BLaER1 treated with 17β-estradiol and CSF1 and Interleukin-3, amounts not matched to agents 10 nM and 100 nM (cell line): Measurements from ENCODE around the gene MUC4.
"Not testable (repeated sequence)": the region's sequence is repeated elsewhere in the genome, so short reads cannot be mapped to it uniquely, and the experiment has no call there.

ENCODE experiments used
- H3K27ac ChIP-seq, 11 experiments: shearing (Covaris generic); formaldehyde crosslinking; 2 replicates each; pipeline ENCODE4 v1.8.1; 2022
- H3K27me3 ChIP-seq, 11 experiments: shearing (Covaris generic); formaldehyde crosslinking; 2 replicates each; pipeline ENCODE4 v1.8.1; 2022
- H3K36me3 ChIP-seq, 11 experiments: shearing (Covaris generic); formaldehyde crosslinking; 2 replicates each; pipeline ENCODE4 v1.8.1; 2022
- H3K4me1 ChIP-seq, 10 experiments: shearing (Covaris generic); formaldehyde crosslinking; 2 replicates each; pipeline ENCODE4 v1.8.1; 2022
- H3K4me2 ChIP-seq, 11 experiments: shearing (Covaris generic); formaldehyde crosslinking; 2 replicates each; pipeline ENCODE4 v1.8.1; 2022
- H3K4me3 ChIP-seq, 10 experiments: shearing (Covaris generic); formaldehyde crosslinking; 2 replicates each; pipeline ENCODE4 v1.8.1; 2022
- H3K9ac ChIP-seq, 11 experiments: shearing (Covaris generic); formaldehyde crosslinking; 2 replicates each; pipeline ENCODE4 v1.8.1; 2022
- H3K9me3 ChIP-seq, 11 experiments: shearing (Covaris generic); formaldehyde crosslinking; replicated peaks in 1 of 11; 2 replicates each; pipeline ENCODE4 v1.8.1; 2022
- H4K20me1 ChIP-seq, 11 experiments: shearing (Covaris generic); formaldehyde crosslinking; 2 replicates each; pipeline ENCODE4 v1.8.1; 2022
- Cebpa-rat ChIP-seq, 11 experiments: shearing (Covaris generic); IDR thresholded peaks; 2 replicates each; pipeline ENCODE4 v1.8.1; 2022

Gene MUC4

DNA sequence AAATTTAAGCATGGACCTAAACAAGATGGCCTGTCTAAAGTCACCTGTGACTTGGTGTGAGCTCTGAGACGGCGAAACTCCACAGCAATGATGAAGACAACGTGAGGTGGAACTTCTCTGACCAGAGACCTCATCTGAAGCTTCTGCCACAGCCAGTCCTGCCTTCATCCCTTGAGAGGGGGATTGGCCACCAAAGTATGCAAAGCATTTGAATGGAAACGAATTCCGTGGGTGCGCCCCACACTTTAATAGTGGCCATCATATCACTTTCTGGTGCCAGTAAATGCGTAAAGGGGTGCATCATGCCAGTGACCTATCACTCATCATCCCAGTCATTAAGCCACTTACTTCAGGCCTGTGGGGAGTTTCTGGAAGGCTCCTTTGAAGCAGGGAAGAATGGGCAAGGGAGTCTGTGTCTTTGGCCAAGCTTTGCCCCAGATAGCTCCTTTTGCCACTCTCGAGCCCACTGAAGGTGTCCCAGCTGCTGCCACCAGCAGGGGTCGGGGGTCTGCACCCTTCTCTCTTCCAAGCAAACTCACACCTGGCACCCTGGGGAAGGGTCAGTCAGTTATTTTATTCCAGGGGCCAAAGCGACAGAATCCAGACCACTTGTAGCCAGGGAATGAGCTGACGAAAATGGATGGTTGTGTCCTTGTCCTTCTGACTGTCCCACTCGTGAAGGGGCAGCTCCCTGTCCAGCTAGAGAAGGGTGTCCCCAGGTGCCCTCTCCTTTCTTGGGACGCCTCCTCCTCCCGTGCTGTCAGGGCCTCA, 73.3 kb downstream of the MUC4 start:
- Histone ChIP-seq H3K4me1 (no peaks in the 10 kb centered on the region), H3K36me3 (peaks cover 0 to 3% (median 0%) of the 10 kb centered on the region in 11 experiments; a peak in 2 of 22 replicates), H3K9ac (no peak overlapping the region), H3K27ac (no peak overlapping the region), H3K9me3 (no peaks in the 10 kb centered on the region), H3K4me3 (no peak overlapping the region), H3K4me2 (no peak overlapping the region), H4K20me1 (no peaks in the 10 kb centered on the region), H3K27me3 (no peaks in the 10 kb centered on the region)
- no peak for TF ChIP-seq Cebpa-rat (IDR thresholded peaks at IDR 0.05)

DNA sequence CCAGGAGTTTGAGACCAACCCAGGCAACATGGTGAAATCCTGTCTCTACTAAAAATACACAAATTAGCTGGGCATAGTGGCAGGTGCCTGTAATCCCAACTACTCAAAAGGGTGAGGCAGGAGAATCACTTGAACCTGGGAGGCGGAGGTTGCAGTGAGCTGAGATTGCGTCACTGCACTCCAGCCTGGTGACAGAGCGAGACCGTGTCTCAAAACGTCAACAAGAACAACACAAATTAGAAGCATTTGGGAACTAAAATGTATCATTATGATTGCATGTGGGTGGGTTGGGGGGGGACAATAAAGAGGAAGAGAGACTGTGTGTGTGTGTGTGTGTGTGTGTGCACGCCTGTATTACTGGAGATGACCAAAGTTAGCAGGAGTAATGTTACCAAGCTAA, 73.9 kb downstream of the MUC4 start:
- H3K4me2 ChIP-seq, H3K9me3 ChIP-seq, H4K20me1 ChIP-seq, H3K27ac ChIP-seq, H3K27me3 ChIP-seq, H3K9ac ChIP-seq, H3K4me1 ChIP-seq, H3K4me3 ChIP-seq, H3K36me3 ChIP-seq: not testable (repeated sequence)

- TF ChIP-seq Cebpa-rat (IDR thresholded peaks at IDR 0.05): no peak
- Histone ChIP-seq H3K4me3 (no peak overlapping the region), H3K4me1 (peaks cover 0 to 5% (median 0%) of the 10 kb centered on the region in 10 experiments; a peak in 1 of 20 replicates), H3K9me3 (no peaks in the 10 kb centered on the region), H3K36me3 (peaks cover 0 to 12% (median 0%) of the 10 kb centered on the region in 11 experiments; a peak in 5 of 22 replicates), H3K27ac (no peak overlapping the region), H3K27me3 (no peaks in the 10 kb centered on the region), H4K20me1 (no peaks in the 10 kb centered on the region), H3K4me2 (no peak overlapping the region), H3K9ac (no peak overlapping the region)
These were observed 74.8 kb downstream of the MUC4 start for GRCh38 chr3:195736866-195737490.

DNA sequence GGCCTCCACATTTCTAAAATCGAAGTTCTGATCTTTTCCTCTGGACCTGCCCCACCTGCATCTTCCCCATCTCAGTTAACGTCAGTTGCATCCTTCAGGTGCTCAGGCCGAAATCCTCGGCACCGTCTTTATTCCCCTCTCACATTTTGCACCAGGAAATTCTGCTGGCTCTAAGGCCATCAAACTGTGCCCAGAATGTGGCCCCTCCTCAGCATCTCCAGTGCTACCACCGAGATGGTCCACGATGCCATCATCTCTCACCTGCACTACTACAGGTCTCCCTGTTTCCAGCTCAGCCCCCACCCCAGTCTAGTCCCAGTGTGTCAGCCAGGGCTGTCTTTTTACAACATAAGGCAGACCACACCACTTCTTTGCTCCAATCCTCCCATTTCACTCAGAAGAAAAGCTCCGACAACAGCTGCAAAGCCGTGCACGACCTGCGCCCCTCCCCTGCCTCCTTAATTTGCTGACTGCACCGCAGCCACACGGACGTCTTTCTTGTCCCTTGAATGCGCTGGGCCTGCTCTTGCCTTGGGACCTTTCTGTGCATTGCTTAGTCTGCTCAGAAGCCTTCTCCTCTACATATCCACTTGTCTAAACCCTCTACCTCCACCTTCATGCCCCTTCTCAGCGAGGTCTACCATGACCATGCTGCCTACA, 76.6 kb downstream of the MUC4 start:
- H3K36me3 ChIP-seq: peaks cover 0 to 16% (median 5%) of the 10 kb centered on the region in 11 experiments; a peak in 6 of 22 replicates
- H3K4me2 ChIP-seq: no peak overlapping the region
- no peak overlapping the region for H3K4me3 ChIP-seq
- H3K27ac ChIP-seq: no peak overlapping the region
- no peaks in the 10 kb centered on the region for H3K27me3 ChIP-seq
- no peak for TF ChIP-seq Cebpa-rat (IDR thresholded peaks at IDR 0.05)
- H3K9me3 ChIP-seq: no peaks in the 10 kb centered on the region
- peaks cover 0 to 5% (median 0%) of the 10 kb centered on the region in 10 experiments; a peak in 1 of 20 replicates for H3K4me1 ChIP-seq
- no peak overlapping the region for H3K9ac ChIP-seq
- no peaks in the 10 kb centered on the region for H4K20me1 ChIP-seq

DNA sequence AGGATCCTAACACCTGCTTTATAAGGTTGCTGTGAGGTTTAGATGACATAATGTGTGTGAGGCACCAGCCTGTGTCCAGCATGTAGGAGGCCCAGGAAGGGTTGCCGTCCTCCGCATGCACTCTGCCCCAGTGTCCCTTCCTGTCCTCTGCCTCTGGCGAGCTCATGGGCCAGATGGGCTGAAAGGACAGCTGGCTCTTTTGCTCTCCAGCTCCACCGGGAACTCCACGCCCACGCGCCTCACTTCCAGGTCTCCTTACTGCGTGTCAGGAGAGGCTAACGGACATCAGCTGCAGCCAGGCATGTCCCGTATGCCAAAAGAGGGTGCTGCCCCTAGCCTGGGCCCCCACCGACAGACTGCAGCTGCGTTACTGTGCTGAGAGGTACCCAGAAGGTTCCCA, 78.8 kb downstream of the MUC4 start:
- Histone ChIP-seq H3K9me3 (no peaks in the 10 kb centered on the region), H3K36me3 (peaks cover 0 to 24% (median 7%) of the 10 kb centered on the region in 11 experiments; a peak in 8 of 22 replicates), H3K4me2 (no peak overlapping the region), H3K27me3 (no peaks in the 10 kb centered on the region), H4K20me1 (0 out of 22 replicates have a peak, but pooled peaks cover 0 to under 1% (median 0%) of the 10 kb centered on the region in 11 experiments), H3K9ac (no peak overlapping the region), H3K4me1 (peaks cover 0 to 5% (median 0%) of the 10 kb centered on the region in 10 experiments; a peak in 3 of 20 replicates), H3K4me3 (no peak overlapping the region), H3K27ac (no peak overlapping the region)
- TF ChIP-seq Cebpa-rat (IDR thresholded peaks at IDR 0.05): no peak

- TF ChIP-seq Cebpa-rat (IDR thresholded peaks at IDR 0.05): no peak
- no peak overlapping the region for H3K27ac ChIP-seq
- peaks cover 0 to 11% (median 0%) of the 10 kb centered on the region in 10 experiments; a peak in 6 of 20 replicates for H3K4me1 ChIP-seq
- H3K27me3 ChIP-seq: no peaks in the 10 kb centered on the region
- H3K4me2 ChIP-seq: no peak overlapping the region
- 0 out of 22 replicates have a peak, but pooled peaks cover 0 to 7% (median 0%) of the 10 kb centered on the region in 11 experiments for H4K20me1 ChIP-seq
- H3K4me3 ChIP-seq: no peak overlapping the region
- peaks cover 0 to 24% (median 7%) of the 10 kb centered on the region in 11 experiments; a peak in 8 of 22 replicates for H3K36me3 ChIP-seq
- H3K9ac ChIP-seq: no peak overlapping the region
- no peaks in the 10 kb centered on the region for H3K9me3 ChIP-seq
These were observed 80.3 kb downstream of the MUC4 start for GRCh38 chr3:195731356-195731905.

- Histone ChIP-seq H3K27ac (no peak overlapping the region), H3K9me3 (no peaks in the 10 kb centered on the region), H3K9ac (no peak overlapping the region), H3K4me3 (no peak overlapping the region), H3K27me3 (no peaks in the 10 kb centered on the region), H3K4me2 (no peak overlapping the region), H4K20me1 (0 out of 22 replicates have a peak, but pooled peaks cover 0 to 7% (median 0%) of the 10 kb centered on the region in 11 experiments), H3K4me1 (peaks cover 0 to 11% (median 0%) of the 10 kb centered on the region in 10 experiments; a peak in 6 of 20 replicates), H3K36me3 (peaks cover 0 to 24% (median 7%) of the 10 kb centered on the region in 11 experiments; a peak in 8 of 22 replicates)
- TF ChIP-seq Cebpa-rat (IDR thresholded peaks at IDR 0.05): no peak
These were observed 82.1 kb downstream of the MUC4 start for GRCh38 chr3:195729476-195730251.

DNA sequence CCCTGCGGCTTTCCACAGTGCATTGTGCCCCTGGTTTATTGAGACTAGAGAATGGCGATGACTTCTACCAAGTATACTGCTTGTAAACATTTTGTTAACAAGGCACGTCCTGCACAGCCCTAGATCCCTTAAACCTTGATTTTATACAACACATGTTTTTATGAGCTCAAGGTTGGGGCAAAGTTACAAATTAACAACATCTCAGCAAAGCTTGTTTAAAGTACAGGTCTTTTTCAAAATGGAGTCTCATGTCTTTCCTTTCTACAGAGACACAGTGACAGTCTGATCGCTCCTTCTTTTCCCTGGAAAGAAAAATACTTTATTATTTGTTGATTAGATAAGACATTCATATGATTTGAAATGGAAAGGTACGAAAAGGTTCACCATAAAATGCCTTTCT, 82.9 kb downstream of the MUC4 start:
- not testable (repeated sequence) for H3K9me3 ChIP-seq, H3K27me3 ChIP-seq, H3K4me3 ChIP-seq, H3K27ac ChIP-seq, H3K9ac ChIP-seq, H4K20me1 ChIP-seq, H3K4me2 ChIP-seq
- H3K4me1 ChIP-seq: peaks cover 0 to 11% (median 0%) of the 10 kb centered on the region in 10 experiments; a peak in 6 of 20 replicates
- H3K36me3 ChIP-seq: peaks cover 0 to 24% (median 7%) of the 10 kb centered on the region in 11 experiments; a peak in 8 of 22 replicates
